PC-9 (cell line): ENCODE measurements around the gene APOL2. TPM values are rescaled to one million over a fixed set of nuclear protein-coding genes. Genes with fewer than 3 reads are reported as not detected.
"Not testable (repeated sequence)": the region's sequence is repeated elsewhere in the genome, so short reads cannot be mapped to it uniquely, and the experiment has no call there.

Experiments
- BruUV-seq: library from RNA; stranded (reverse); fragments of 400-500 nt; replicated peaks from 2 replicates; lab custom pipeline; 2021; lab: Mats Ljungman, UMichigan
- CTCF ChIA-PET: fragments of 300-600 bp; sonication (Branson Sonifier 250); formaldehyde crosslinking; loops from one replicate; lab custom pipeline; 2022; ENCODE audit warnings: antibody characterized with exemption; lab: Charles Lee
- POLR2A ChIA-PET: fragments of 300-600 bp; sonication (Branson Sonifier 250); formaldehyde crosslinking; loops from one replicate; lab custom pipeline; 2022; ENCODE audit warnings: antibody characterized with exemption; ENCODE audit not compliant: unreplicated experiment; lab: Charles Lee
- DNase-seq, 2 experiments: peaks; one replicate each; pipeline versions ENCODE4 v3.0.0 to v3.0.0-alpha.2; 2015 to 2022; ENCODE audit warnings: mixed read lengths in 1 of 2
- H2AFZ ChIP-seq: fragments of 200-600 bp; sonication (generic); 2 replicates; pipeline ENCODE4 v1.8.1; 2017; ENCODE audit warnings: antibody characterized with exemption
- H3F3A ChIP-seq: fragments of 200-600 bp; sonication (generic); 2 replicates; pipeline ENCODE4 v1.8.1; 2017; ENCODE audit warnings: antibody characterized with exemption, mild to moderate bottlenecking, low read depth; ENCODE audit not compliant: insufficient read depth
- H3K27ac ChIP-seq: fragments of 200-600 bp; sonication (generic); 2 replicates; pipeline ENCODE4 v1.6.1; 2016; ENCODE audit warnings: mixed run types
- H3K27me3 ChIP-seq: fragments of 200-600 bp; sonication (generic); 2 replicates; pipeline ENCODE4 v1.6.1; 2016; ENCODE audit warnings: low read depth, mixed run types; ENCODE audit not compliant: insufficient read depth
- H3K36me3 ChIP-seq: fragments of 200-600 bp; sonication (generic); 2 replicates; pipeline ENCODE4 v1.6.1; 2016; ENCODE audit warnings: low read depth, mixed run types
- H3K4me1 ChIP-seq: fragments of 200-600 bp; sonication (generic); replicated peaks from 2 replicates; pipeline ENCODE4 v1.6.1; 2016; ENCODE audit warnings: mixed run types; ENCODE audit not compliant: insufficient read depth
- H3K4me2 ChIP-seq: fragments of 200-600 bp; sonication (generic); 2 replicates; pipeline ENCODE4 v1.6.1; 2017; ENCODE audit warnings: mixed run types
- H3K4me3 ChIP-seq: fragments of 200-600 bp; sonication (generic); 2 replicates; pipeline ENCODE4 v1.6.1; 2016; ENCODE audit warnings: mixed run types
- H3K79me2 ChIP-seq: fragments of 200-600 bp; sonication (generic); 2 replicates; pipeline ENCODE4 v1.6.1; 2017; ENCODE audit warnings: low read depth, mixed run types
- H3K9me2 ChIP-seq: fragments of 200-600 bp; sonication (generic); 2 replicates; pipeline ENCODE4 v1.8.1; 2017; ENCODE audit warnings: mild to moderate bottlenecking; ENCODE audit not compliant: insufficient read depth
- H3K9me3 ChIP-seq: fragments of 200-600 bp; sonication (generic); 2 replicates; pipeline ENCODE4 v1.8.1; 2016; ENCODE audit warnings: low read depth; ENCODE audit not compliant: insufficient read depth
- H4K20me1 ChIP-seq: fragments of 200-600 bp; sonication (generic); 2 replicates; pipeline ENCODE4 v1.8.1; 2017; ENCODE audit not compliant: insufficient read depth
- CTCF ChIP-seq: fragments of 200-600 bp; sonication (generic); conservative IDR thresholded peaks from 2 replicates; pipeline ENCODE4 v1.6.1; 2017; ENCODE audit warnings: mixed run types, antibody characterized with exemption, mild to moderate bottlenecking, moderate library complexity
- EZH2 ChIP-seq: fragments of 200-600 bp; sonication (generic); IDR thresholded peaks from 2 replicates; pipeline ENCODE4 v1.8.0; 2017; ENCODE audit warnings: antibody characterized with exemption, low read depth
- intact Hi-C: fragments of 100-400 bp; cut with micrococcal nuclease; formaldehyde crosslinking; loops from one replicate; pipeline ENCODE4 v1.10.0; 2022; ENCODE audit not compliant: unreplicated experiment
- total RNA-seq: library from RNA; stranded (reverse); gene quantifications from 2 replicates; pipeline ENCODE4 v1.2.3, GENCODE V29; 2021

The APOL2 gene
- total RNA-seq, 1 experiment from 2014 or later, result 27.4 TPM

GRCh38 chr22:36267896-36268485, 28.7 kb upstream of the APOL2 start:
- no peak overlapping the region for H3K4me3 ChIP-seq
- TF ChIP-seq EZH2, result no peak
- TF ChIP-seq CTCF, result no peak
- no peaks in the 10 kb centered on the region for H3K9me2 ChIP-seq
- H3K27ac ChIP-seq, result no peak overlapping the region
- H3K79me2 ChIP-seq, result peaks cover 9% of the 10 kb centered on the region; the same call in 1 of the 2 replicates
- intact Hi-C loops, result no loop called here
- BruUV-seq, result no TSS peak
- H4K20me1 ChIP-seq, result no peaks in the 10 kb centered on the region
- no peak overlapping the region for H2AFZ ChIP-seq
- H3K4me1 ChIP-seq, result peaks cover 11% of the 10 kb centered on the region
- ChIA-PET CTCF (no interaction called here), POLR2A (no interaction called here)
- H3K4me2 ChIP-seq, result no peak overlapping the region
- peaks cover 6% of the 10 kb centered on the region; the same call in 1 of the 2 replicates for H3F3A ChIP-seq
- peak in 1 of 2 experiments; percentile 6 for DNase-seq
- no peaks in the 10 kb centered on the region for H3K36me3 ChIP-seq
- H3K9me3 ChIP-seq, result no peaks in the 10 kb centered on the region
- no peaks in the 10 kb centered on the region for H3K27me3 ChIP-seq

GRCh38 chr22:36267058-36267457, 27.7 kb upstream of the APOL2 start:
- intact Hi-C loops, result no loop called here

GRCh38 chr22:36263886-36264664, 24.7 kb upstream of the APOL2 start:
- H3K79me2 ChIP-seq, H3K9me3 ChIP-seq, H3K4me1 ChIP-seq, DNase-seq, CTCF ChIA-PET, H3K27me3 ChIP-seq, H3F3A ChIP-seq, H4K20me1 ChIP-seq, H3K4me2 ChIP-seq, H3K27ac ChIP-seq, BruUV-seq, POLR2A ChIA-PET, intact Hi-C loops, H2AFZ ChIP-seq, H3K36me3 ChIP-seq, H3K4me3 ChIP-seq, H3K9me2 ChIP-seq: not testable (repeated sequence)

More at GRCh38 chr22:36267058-36267457, 27.7 kb upstream of the APOL2 start:
- peaks cover 9% of the 10 kb centered on the region; the same call in 1 of the 2 replicates for H3K79me2 ChIP-seq
- H4K20me1 ChIP-seq, result no peaks in the 10 kb centered on the region
- no peaks in the 10 kb centered on the region for H3K27me3 ChIP-seq
- BruUV-seq, result TSS peak; percentile 11
- no peak overlapping the region for H3K27ac ChIP-seq
- H3K4me2 ChIP-seq, result no peak overlapping the region
- peaks cover 11% of the 10 kb centered on the region for H3K4me1 ChIP-seq
- ChIA-PET CTCF (interaction anchor here (0.6 kb wide), 1 partner anchor 219 kb away, joined by 5 read pairs; no protein-coding TSS in a partner anchor), POLR2A (no interaction called here)
- peak in 1 of 2 experiments; percentile 18 for DNase-seq
- TF ChIP-seq EZH2 (no peak), CTCF (no peak)
- no peak overlapping the region for H3K4me3 ChIP-seq
- no peaks in the 10 kb centered on the region for H3K9me3 ChIP-seq
- peaks cover 6% of the 10 kb centered on the region; the same call in 1 of the 2 replicates for H3F3A ChIP-seq
- H3K9me2 ChIP-seq, result no peaks in the 10 kb centered on the region
- no peak overlapping the region for H2AFZ ChIP-seq
- no peaks in the 10 kb centered on the region for H3K36me3 ChIP-seq

DNA sequence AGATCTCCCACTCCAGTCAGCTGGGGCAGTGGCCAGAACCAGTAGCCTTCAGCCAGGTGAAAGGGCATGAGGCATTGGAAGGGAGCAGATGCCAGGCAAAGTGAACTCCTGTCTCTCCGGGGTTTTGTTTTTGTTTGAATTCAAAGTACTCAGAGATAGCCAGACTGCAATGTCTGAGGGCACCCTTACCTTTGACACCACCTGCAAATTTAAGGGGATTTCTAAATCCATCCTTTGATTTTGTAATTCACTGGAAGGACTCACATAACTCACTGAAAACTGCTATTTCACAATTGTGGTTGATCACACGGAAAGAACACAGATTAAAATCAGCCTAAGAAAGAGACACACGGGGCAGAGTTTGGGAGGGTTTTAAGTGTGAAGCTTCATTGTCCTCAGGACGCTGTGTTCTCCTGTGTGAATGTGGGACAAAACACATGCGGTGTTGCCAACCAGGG, 23.9 kb upstream of the APOL2 start:
- H3K4me3 ChIP-seq, CTCF ChIA-PET, intact Hi-C loops, H3K27me3 ChIP-seq, H3K9me3 ChIP-seq, H3K9me2 ChIP-seq, BruUV-seq, H3K79me2 ChIP-seq, H3F3A ChIP-seq, H3K4me1 ChIP-seq, POLR2A ChIA-PET, H2AFZ ChIP-seq, H4K20me1 ChIP-seq, H3K27ac ChIP-seq, H3K36me3 ChIP-seq, DNase-seq, H3K4me2 ChIP-seq: not testable (repeated sequence)

DNA sequence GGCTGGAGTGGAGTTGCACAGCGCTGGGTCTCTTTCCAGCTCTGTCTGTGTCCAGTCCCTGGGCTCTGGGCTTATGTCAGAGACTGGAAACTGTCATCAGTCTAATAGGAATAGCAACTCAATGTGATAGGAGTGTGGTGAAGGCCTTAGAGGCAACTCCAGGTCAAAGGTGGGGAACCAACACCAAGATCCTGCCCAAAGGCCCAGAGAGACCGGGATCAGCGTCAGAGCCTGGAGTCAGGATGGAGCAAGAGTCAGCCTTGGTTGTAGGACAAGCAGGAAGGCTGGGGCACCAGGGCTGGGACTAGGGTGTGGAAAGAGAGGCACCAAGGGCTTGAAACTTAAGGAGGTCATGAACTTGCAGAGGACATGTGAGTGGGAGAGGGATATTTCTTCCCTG, 23.0 kb upstream of the APOL2 start:
- H2AFZ ChIP-seq, H3K4me1 ChIP-seq, DNase-seq, intact Hi-C loops, H3K79me2 ChIP-seq, H3K4me3 ChIP-seq, H3K27me3 ChIP-seq, H3K9me3 ChIP-seq, CTCF ChIA-PET, H3F3A ChIP-seq, H3K9me2 ChIP-seq, BruUV-seq, H3K4me2 ChIP-seq, H4K20me1 ChIP-seq, H3K36me3 ChIP-seq, H3K27ac ChIP-seq: not testable (repeated sequence)
- POLR2A ChIA-PET, result interaction anchor here (0.5 kb wide), 1 partner anchor 247 kb away, joined by 8 read pairs; no protein-coding TSS in a partner anchor
